BJ (cell line): ENCODE measurements around the gene FGD4. TPM values are rescaled to one million over a fixed set of nuclear protein-coding genes. Genes with fewer than 3 reads are reported as not detected.
"Not testable (repeated sequence)": the region's sequence is repeated elsewhere in the genome, so short reads cannot be mapped to it uniquely, and the experiment has no call there.

Source experiments
- CTCF ChIA-PET: fragments of 350-600 bp; formaldehyde crosslinking; extraction: SDS; loops from one replicate; lab custom pipeline; 2021; ENCODE audit warnings: antibody characterized with exemption, inconsistent platforms; lab: Yijun Ruan, JAX
- POLR2A ChIA-PET: fragments of 300-600 bp; sonication (Branson Sonifier 250); formaldehyde crosslinking; extraction: SDS; loops from one replicate; lab custom pipeline; 2021; ENCODE audit warnings: antibody characterized with exemption; lab: Charles Lee
- DNase-seq: peaks from one replicate; pipeline ENCODE4 v3.0.0-alpha.2; 2011; ENCODE audit warnings: low read depth
- H3K27me3 ChIP-seq: 2 replicates; pipeline ENCODE4 v1.6.0; 2011; ENCODE audit warnings: low read length; ENCODE audit not compliant: control insufficient read depth, insufficient read depth
- H3K36me3 ChIP-seq: 2 replicates; pipeline ENCODE4 v1.5.1; 2011; ENCODE audit warnings: low read length; ENCODE audit not compliant: control insufficient read depth, insufficient read depth
- H3K4me3 ChIP-seq: 2 replicates; pipeline ENCODE4 v1.5.1; 2011; ENCODE audit warnings: low read depth, mild to moderate bottlenecking, control low read depth, low read length
- CTCF ChIP-seq: IDR thresholded peaks from 2 replicates; pipeline ENCODE4 v1.5.1; 2011; ENCODE audit warnings: low read depth, mild to moderate bottlenecking, control low read depth, inconsistent platforms, low read length, moderate library complexity; ENCODE audit not compliant: insufficient read depth
- polyA plus RNA-seq: library from polyadenylated mRNA; depleted of rRNA; stranded (reverse); fragments of >200 nt; gene quantifications from 2 replicates; pipeline ENCODE4 v1.2.3, GENCODE V29; 2011

Gene FGD4
- polyA plus RNA-seq, 1 experiment: 11.1 TPM

GRCh38 chr12:32522331-32523221 lies 123.2 kb downstream of the FGD4 start:
- H3K27me3 ChIP-seq: no peaks in the 10 kb centered on the region
- TF ChIP-seq CTCF: no peak
- ChIA-PET CTCF (interaction anchor here (1.1 to 2.5 kb wide), 3 partner anchors 8 to 10 kb away, joined by 5 to 7 read pairs (median 6); no protein-coding TSS in a partner anchor), POLR2A (no interaction called here)
- no peak overlapping the region for H3K4me3 ChIP-seq
- DNase-seq: no peak
- no peaks in the 10 kb centered on the region for H3K36me3 ChIP-seq

- H3K4me3 ChIP-seq, DNase-seq, H3K36me3 ChIP-seq, CTCF ChIA-PET, H3K27me3 ChIP-seq, POLR2A ChIA-PET: not testable (repeated sequence)
Measured at GRCh38 chr12:32525802-32526201, 126.4 kb downstream of the FGD4 start.

DNA sequence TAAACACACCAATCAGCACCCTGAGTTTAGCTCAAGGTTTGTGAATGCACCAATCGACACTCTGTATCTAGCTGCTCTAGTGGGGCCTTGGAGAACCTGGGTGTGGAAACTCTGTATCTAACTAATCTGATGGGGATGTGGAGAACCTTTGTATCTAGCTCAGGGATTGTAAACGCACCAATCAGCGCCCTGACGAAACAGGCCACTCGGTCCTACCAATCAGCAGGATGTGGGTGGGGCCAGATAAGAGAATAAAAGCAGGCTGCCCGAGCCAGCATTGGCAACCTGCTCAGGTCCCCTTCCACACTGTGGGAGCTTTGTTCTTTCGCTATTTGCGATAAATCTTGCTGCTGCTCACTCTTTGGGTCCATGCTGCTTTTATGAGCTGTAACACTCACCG lies 127.0 kb downstream of the FGD4 start:
- H3K4me3 ChIP-seq, CTCF ChIA-PET, DNase-seq, POLR2A ChIA-PET, H3K36me3 ChIP-seq, H3K27me3 ChIP-seq: not testable (repeated sequence)

DNA sequence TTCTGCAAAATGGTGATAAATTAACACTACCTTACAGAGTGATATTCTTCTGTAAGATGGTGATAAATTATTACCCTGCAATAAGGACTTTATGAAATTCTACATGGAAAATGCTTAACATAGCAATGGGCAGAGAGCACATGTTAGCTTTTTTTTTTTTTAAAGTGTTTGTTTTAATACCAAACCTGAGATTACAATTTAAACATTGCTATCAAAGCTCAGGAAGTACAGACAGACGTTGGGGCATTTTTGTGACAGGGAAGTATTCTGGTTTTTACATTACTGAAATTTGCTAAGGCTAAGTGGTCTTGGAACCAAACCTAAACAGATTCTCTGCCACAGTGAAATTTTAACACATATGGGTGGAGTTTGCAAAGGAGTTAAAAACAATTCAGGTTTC lies 133.1 kb downstream of the FGD4 start:
- POLR2A ChIA-PET: no interaction called here
- no peaks in the 10 kb centered on the region for H3K36me3 ChIP-seq
- no peak overlapping the region for H3K4me3 ChIP-seq
- no peak for TF ChIP-seq CTCF
- CTCF ChIA-PET: interaction anchor here (0.6 to 1.8 kb wide), 3 partner anchors 10 to 915 kb away, joined by 3 to 7 read pairs (median 6); no protein-coding TSS in a partner anchor
- H3K27me3 ChIP-seq: no peaks in the 10 kb centered on the region
- no peak for DNase-seq

DNA sequence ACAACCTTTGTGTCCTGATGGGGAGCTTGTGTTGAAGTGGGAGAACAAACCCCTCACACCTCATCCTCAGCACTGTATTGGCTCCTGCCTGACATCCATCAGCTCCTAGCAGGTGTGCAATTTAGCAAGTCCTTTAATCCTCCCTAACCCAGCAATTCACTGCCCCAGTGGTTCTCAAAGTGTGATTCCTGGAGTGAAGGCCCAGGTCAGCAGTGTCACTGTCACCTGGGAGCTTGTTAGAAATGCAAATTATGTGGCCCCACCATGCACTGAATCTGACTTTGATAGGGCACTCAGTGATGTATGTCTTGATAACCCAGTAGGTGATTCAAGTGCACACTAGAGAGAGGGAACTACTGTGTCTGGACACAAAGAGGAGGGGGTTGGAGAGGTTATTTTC lies 133.6 kb downstream of the FGD4 start:
- no peak overlapping the region for H3K4me3 ChIP-seq
- DNase-seq: no peak
- H3K27me3 ChIP-seq: no peaks in the 10 kb centered on the region
- H3K36me3 ChIP-seq: no peaks in the 10 kb centered on the region
- POLR2A ChIA-PET: no interaction called here
- CTCF ChIA-PET: interaction anchor here (0.6 to 1.8 kb wide), 3 partner anchors 11 to 916 kb away, joined by 3 to 7 read pairs (median 6); no protein-coding TSS in a partner anchor
- no peak for TF ChIP-seq CTCF

- POLR2A ChIA-PET: interaction anchor here (0.5 to 0.8 kb wide), 7 partner anchors 13 to 1488 kb away, joined by 3 to 9 read pairs (median 3); partner anchors contain the start of gene DNM1L
- H3K36me3 ChIP-seq, H3K27me3 ChIP-seq, DNase-seq, H3K4me3 ChIP-seq: not testable (repeated sequence)
- CTCF ChIA-PET: interaction anchor here (0.8 to 1.1 kb wide), 3 partner anchors 23 to 473 kb away, joined by 3 to 4 read pairs (median 3); no protein-coding TSS in a partner anchor
Measured at GRCh38 chr12:32533506-32533905, 134.1 kb downstream of the FGD4 start.
